Measurements from ENCODE around the gene VPS35. TPM values are rescaled to one million over a fixed set of nuclear protein-coding genes. Genes with fewer than 3 reads are reported as not detected.

The VPS35 gene
- total RNA-seq, 1 experiment from 2014 or later: 181 TPM

GRCh38 chr16:46695937-46696336, 7.0 kb upstream of the VPS35 start:
- Mint-ChIP-seq H3K36me3 (ENCODE audit: insufficient read depth, unreplicated experiment) (peaks cover 23% of the 10 kb centered on the region), H3K27me3 (ENCODE audit: unreplicated experiment) (no peaks in the 10 kb centered on the region), H3K4me1 (ENCODE audit: low read depth, unreplicated experiment) (peaks cover 12% of the 10 kb centered on the region), H3K9me3 (ENCODE audit: low read depth, unreplicated experiment) (no peaks in the 10 kb centered on the region), H3K27ac (ENCODE audit: unreplicated experiment) (no peak overlapping the region), H3K4me3 (ENCODE audit: low read depth, unreplicated experiment) (no peak overlapping the region)
- TF ChIP-seq CTCF (IDR thresholded peaks at IDR 0.05; ENCODE audit: unreplicated experiment): no peak
- CTCF ChIA-PET: interaction anchor here (1.4 kb wide), 1 partner anchor 10 kb away, joined by 3 read pairs; no protein-coding TSS in a partner anchor
- intact Hi-C loops (cut with micrococcal nuclease; ENCODE audit: unreplicated experiment): no loop called here
- no peak for DNase-seq
- no TSS peak for BruUV-seq (replicated peaks)

GRCh38 chr16:46693598-46693997, 4.6 kb upstream of the VPS35 start:
- H3K27me3 Mint-ChIP-seq (ENCODE audit: unreplicated experiment): no peaks in the 10 kb centered on the region
- H3K9me3 Mint-ChIP-seq (ENCODE audit: low read depth, unreplicated experiment): no peaks in the 10 kb centered on the region
- H3K4me3 Mint-ChIP-seq (ENCODE audit: low read depth, unreplicated experiment): no peak overlapping the region
- no peak overlapping the region for H3K27ac Mint-ChIP-seq (ENCODE audit: unreplicated experiment)
- peaks cover 23% of the 10 kb centered on the region for H3K36me3 Mint-ChIP-seq (ENCODE audit: insufficient read depth, unreplicated experiment)
- peaks cover 12% of the 10 kb centered on the region for H3K4me1 Mint-ChIP-seq (ENCODE audit: low read depth, unreplicated experiment)
- no peak for TF ChIP-seq CTCF (IDR thresholded peaks at IDR 0.05; ENCODE audit: unreplicated experiment)
- CTCF ChIA-PET: no interaction called here
- no TSS peak for BruUV-seq (replicated peaks)
- intact Hi-C loops (cut with micrococcal nuclease; ENCODE audit: unreplicated experiment): no loop called here
- DNase-seq: no peak

- BruUV-seq (replicated peaks): no TSS peak
- H3K9me3 Mint-ChIP-seq (ENCODE audit: low read depth, unreplicated experiment): no peaks in the 10 kb centered on the region
- intact Hi-C loops (cut with micrococcal nuclease; ENCODE audit: unreplicated experiment): no loop called here
- no peak overlapping the region for H3K27ac Mint-ChIP-seq (ENCODE audit: unreplicated experiment)
- CTCF ChIA-PET: no interaction called here
- H3K4me1 Mint-ChIP-seq (ENCODE audit: low read depth, unreplicated experiment): peaks cover 22% of the 10 kb centered on the region
- no peak for DNase-seq
- TF ChIP-seq CTCF (IDR thresholded peaks at IDR 0.05; ENCODE audit: unreplicated experiment): no peak
- peaks cover 22% of the 10 kb centered on the region for H3K36me3 Mint-ChIP-seq (ENCODE audit: insufficient read depth, unreplicated experiment)
- H3K4me3 Mint-ChIP-seq (ENCODE audit: low read depth, unreplicated experiment): no peak overlapping the region
- H3K27me3 Mint-ChIP-seq (ENCODE audit: unreplicated experiment): no peaks in the 10 kb centered on the region
These were observed 2.7 kb upstream of the VPS35 start for GRCh38 chr16:46691726-46692125.

- TSS peak; percentile 37 for BruUV-seq (replicated peaks)
These were observed 1.6 kb upstream of the VPS35 start for GRCh38 chr16:46690281-46691178.

More at GRCh38 chr16:46690281-46691178, 1.6 kb upstream of the VPS35 start:
- Mint-ChIP-seq H3K4me3 (ENCODE audit: low read depth, unreplicated experiment) (no peak overlapping the region), H3K27me3 (ENCODE audit: unreplicated experiment) (no peaks in the 10 kb centered on the region), H3K27ac (ENCODE audit: unreplicated experiment) (no peak overlapping the region), H3K4me1 (ENCODE audit: low read depth, unreplicated experiment) (peaks cover 34% of the 10 kb centered on the region), H3K36me3 (ENCODE audit: insufficient read depth, unreplicated experiment) (peaks cover 10% of the 10 kb centered on the region), H3K9me3 (ENCODE audit: low read depth, unreplicated experiment) (no peaks in the 10 kb centered on the region)
- peak; percentile 46 for DNase-seq
- intact Hi-C loops (cut with micrococcal nuclease; ENCODE audit: unreplicated experiment): no loop called here
- no peak for TF ChIP-seq CTCF (IDR thresholded peaks at IDR 0.05; ENCODE audit: unreplicated experiment)
- CTCF ChIA-PET: interaction anchor here (1.5 to 1.6 kb wide), 2 partner anchors 17 to 61 kb away, joined by 5 to 8 read pairs; no protein-coding TSS in a partner anchor

Data from Calu3 (cell line).